Gastroesophageal sphincter (tissue), 3 donors: ENCODE results near the gene ZBTB46.
A peak's percentile ranks its signal among the peaks of the same experiment; 100 is the strongest.

Experiments
- CTCF ChIP-seq, 4 experiments: fragments of 200-600 bp in 2 of 4; fragments of 450-650 bp in 2 of 4; sonication (generic) in 1 of 4; IDR thresholded peaks; one replicate each; pipeline ENCODE4 v1.5.1; 2017 to 2019; ENCODE audit warnings: antibody characterized with exemption in 4 of 4, mild to moderate bottlenecking in 2 of 4, moderate library complexity in 2 of 4
- POLR2A ChIP-seq, 2 donors: fragments of 450-650 bp; IDR thresholded peaks; one replicate each; pipeline ENCODE4 v1.6.1; 2017; ENCODE audit warnings: antibody characterized with exemption in 2 of 2, mild to moderate bottlenecking in 2 of 2, moderate library complexity in 1 of 2

DNA sequence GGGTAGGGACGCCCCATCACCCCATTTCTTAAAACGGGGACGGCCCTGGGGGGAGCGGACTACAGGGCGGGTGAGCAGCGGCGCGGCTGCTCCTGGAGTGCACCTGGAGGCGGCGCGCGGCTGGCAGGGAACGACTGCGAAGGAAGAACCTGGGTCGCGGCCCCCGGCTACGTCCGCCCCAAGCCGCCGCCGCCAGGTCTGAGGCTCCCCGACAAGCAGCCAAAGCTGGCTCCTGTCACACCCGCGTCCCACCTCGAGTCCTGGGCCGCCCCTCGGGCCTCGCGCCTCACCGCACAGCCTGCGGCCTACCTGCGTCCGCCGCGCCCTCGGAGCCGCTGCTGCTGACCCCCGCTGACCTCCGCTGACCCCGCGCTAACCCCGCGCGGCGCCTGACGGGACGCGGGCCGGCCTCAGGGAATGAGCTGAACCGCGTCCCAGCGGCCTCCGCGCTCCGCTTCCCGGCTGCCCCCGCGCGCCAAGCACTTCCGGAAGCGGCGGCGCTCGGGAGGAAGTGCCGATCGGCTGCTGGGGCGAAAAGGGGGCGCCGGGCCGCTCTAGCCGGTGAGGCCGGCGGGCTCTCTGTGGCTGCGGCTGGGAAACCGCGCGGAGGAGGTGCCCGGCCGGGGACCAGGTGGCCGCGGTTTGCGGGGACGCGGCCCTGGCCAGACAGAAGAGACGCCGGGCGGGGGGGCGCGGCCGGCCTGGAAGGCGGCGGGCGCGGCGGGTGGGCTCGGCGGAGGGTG, 123.3 kb downstream of the ZBTB46 start, which contains the start of the genes ARFRP1 and ZGPAT:
- TF ChIP-seq CTCF (IDR thresholded peaks at IDR 0.05) (peak in 2 of 4 experiments; percentile 6 to 32), POLR2A (IDR thresholded peaks at IDR 0.05) (peak; percentile 67 to 68)
